SU-DHL-6 (cell line): ENCODE data around the gene RNASET2.

Experiments
- H2AFZ ChIP-seq: fragments of 200-600 bp; sonication (generic); 2 replicates; pipeline ENCODE4 v1.6.1; 2014; ENCODE audit warnings: low read depth, mild to moderate bottlenecking, moderate library complexity, mixed read lengths, antibody characterized with exemption, low read length; ENCODE audit not compliant: severe bottlenecking
- H3F3A ChIP-seq: fragments of 200-600 bp; shearing (Covaris generic); 2 replicates; pipeline ENCODE4 v1.6.0; 2016; ENCODE audit warnings: antibody characterized with exemption, mild to moderate bottlenecking; ENCODE audit not compliant: insufficient read depth
- H3K27ac ChIP-seq: fragments of 200-600 bp; sonication (generic); 2 replicates; pipeline ENCODE4 v1.5.1; 2016; ENCODE audit warnings: low read depth, mild to moderate bottlenecking, low read length, moderate library complexity, mixed read lengths
- H3K27me3 ChIP-seq: fragments of 200-600 bp; sonication (generic), shearing (Covaris generic); 2 replicates; pipeline ENCODE4 v1.6.0; 2014; ENCODE audit warnings: mild to moderate bottlenecking, low read length
- H3K36me3 ChIP-seq: fragments of 200-600 bp; sonication (generic); 2 replicates; pipeline ENCODE4 v1.6.1; 2014; ENCODE audit warnings: mild to moderate bottlenecking, low read length, mixed read lengths
- H3K4me2 ChIP-seq: fragments of 300-600, 200-600 bp; shearing (Covaris generic), sonication (generic); 2 replicates; pipeline ENCODE4 v1.6.0; 2014; ENCODE audit warnings: low read length, low read depth, mild to moderate bottlenecking; ENCODE audit not compliant: poor library complexity, severe bottlenecking
- H3K4me3 ChIP-seq: fragments of 200-600 bp; sonication (generic); 2 replicates; pipeline ENCODE4 v1.5.1; 2014; ENCODE audit warnings: antibody characterized with exemption, low read length, mild to moderate bottlenecking, mixed read lengths; ENCODE audit not compliant: insufficient read depth, poor library complexity, severe bottlenecking
- H3K79me2 ChIP-seq: fragments of 200-600 bp; sonication (generic); 2 replicates; pipeline ENCODE4 v1.6.1; 2014; ENCODE audit warnings: mild to moderate bottlenecking, low read length, moderate library complexity; ENCODE audit not compliant: insufficient read depth
- H3K9ac ChIP-seq: fragments of 200-600 bp; sonication (generic); 2 replicates; pipeline ENCODE4 v1.7.0; 2014; ENCODE audit warnings: mild to moderate bottlenecking, low read length
- H3K9me2 ChIP-seq: fragments of 200-600 bp; sonication (generic); replicated peaks from 2 replicates; pipeline ENCODE4 v1.6.1; 2014; ENCODE audit warnings: low read length; ENCODE audit not compliant: insufficient read depth
- H3K9me3 ChIP-seq: fragments of 200-600 bp; sonication (generic); 2 replicates; pipeline ENCODE4 v1.6.1; 2014; ENCODE audit warnings: low read length, mixed read lengths; ENCODE audit not compliant: insufficient read depth
- H4K20me1 ChIP-seq: fragments of 200-600 bp; sonication (generic); 2 replicates; pipeline ENCODE4 v1.6.1; 2014; ENCODE audit warnings: low read depth, mild to moderate bottlenecking, antibody characterized with exemption, low read length, moderate library complexity, mixed read lengths
- EZH2phosphoT487 ChIP-seq: fragments of 200-600 bp; sonication (generic), shearing (Covaris generic); conservative IDR thresholded peaks from 2 replicates; pipeline ENCODE4 v1.6.1; 2018; ENCODE audit warnings: mild to moderate bottlenecking, antibody characterized with exemption, low read length, moderate library complexity, mixed read lengths
- TF ChIP-seq, protein P1 (sequence below): fragments of 200-600 bp; sonication (generic); IDR thresholded peaks from one replicate; pipeline ENCODE4 v1.5.1; 2017; ENCODE audit warnings: antibody characterized with exemption, mild to moderate bottlenecking, low read length, moderate library complexity; ENCODE audit not compliant: insufficient read depth, poor library complexity, severe bottlenecking

Gene RNASET2

GRCh38 chr6:166927240-166927934 is 29.0 kb downstream of the RNASET2 start:
- no peak overlapping the region for H3K4me2 ChIP-seq
- no peaks in the 10 kb centered on the region for H3F3A ChIP-seq
- H3K79me2 ChIP-seq: no peaks in the 10 kb centered on the region
- H3K27me3 ChIP-seq: no peaks in the 10 kb centered on the region
- H3K9me3 ChIP-seq: no peaks in the 10 kb centered on the region
- no peak overlapping the region for H3K4me3 ChIP-seq
- H3K9me2 ChIP-seq: no peaks in the 10 kb centered on the region
- no peak overlapping the region for H3K27ac ChIP-seq
- TF ChIP-seq EZH2phosphoT487: no peak
- TF ChIP-seq, protein P1, sequence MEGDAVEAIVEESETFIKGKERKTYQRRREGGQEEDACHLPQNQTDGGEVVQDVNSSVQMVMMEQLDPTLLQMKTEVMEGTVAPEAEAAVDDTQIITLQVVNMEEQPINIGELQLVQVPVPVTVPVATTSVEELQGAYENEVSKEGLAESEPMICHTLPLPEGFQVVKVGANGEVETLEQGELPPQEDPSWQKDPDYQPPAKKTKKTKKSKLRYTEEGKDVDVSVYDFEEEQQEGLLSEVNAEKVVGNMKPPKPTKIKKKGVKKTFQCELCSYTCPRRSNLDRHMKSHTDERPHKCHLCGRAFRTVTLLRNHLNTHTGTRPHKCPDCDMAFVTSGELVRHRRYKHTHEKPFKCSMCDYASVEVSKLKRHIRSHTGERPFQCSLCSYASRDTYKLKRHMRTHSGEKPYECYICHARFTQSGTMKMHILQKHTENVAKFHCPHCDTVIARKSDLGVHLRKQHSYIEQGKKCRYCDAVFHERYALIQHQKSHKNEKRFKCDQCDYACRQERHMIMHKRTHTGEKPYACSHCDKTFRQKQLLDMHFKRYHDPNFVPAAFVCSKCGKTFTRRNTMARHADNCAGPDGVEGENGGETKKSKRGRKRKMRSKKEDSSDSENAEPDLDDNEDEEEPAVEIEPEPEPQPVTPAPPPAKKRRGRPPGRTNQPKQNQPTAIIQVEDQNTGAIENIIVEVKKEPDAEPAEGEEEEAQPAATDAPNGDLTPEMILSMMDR: no peak
- no peak overlapping the region for H2AFZ ChIP-seq
- no peak overlapping the region for H3K9ac ChIP-seq
- no peaks in the 10 kb centered on the region for H3K36me3 ChIP-seq
- no peaks in the 10 kb centered on the region for H4K20me1 ChIP-seq

DNA sequence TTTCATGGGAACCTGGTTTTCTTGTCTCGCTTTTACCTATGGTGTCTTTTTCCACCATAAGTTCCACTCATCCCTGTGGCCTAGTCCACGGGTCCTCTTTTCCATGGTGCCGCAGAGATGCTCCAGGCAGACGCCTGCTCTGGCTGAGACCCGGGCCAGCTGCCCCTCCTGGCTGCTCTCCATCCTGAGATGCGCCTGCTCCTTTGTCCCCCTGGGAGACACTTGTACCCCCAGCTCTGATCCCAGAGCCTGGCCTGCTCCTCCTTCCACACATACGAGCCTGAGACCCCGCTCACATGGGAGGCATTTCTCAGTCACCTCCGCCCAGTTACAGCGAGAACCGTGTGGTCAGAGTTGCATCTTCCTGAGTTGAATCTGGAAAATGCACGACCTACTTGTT is 29.6 kb downstream of the RNASET2 start:
- H3K4me3 ChIP-seq: no peak overlapping the region
- H2AFZ ChIP-seq: no peak overlapping the region
- TF ChIP-seq, protein P1: no peak
- TF ChIP-seq EZH2phosphoT487: no peak
- no peak overlapping the region for H3K27ac ChIP-seq
- H4K20me1 ChIP-seq: no peaks in the 10 kb centered on the region
- H3K79me2 ChIP-seq: no peaks in the 10 kb centered on the region
- no peak overlapping the region for H3K4me2 ChIP-seq
- no peaks in the 10 kb centered on the region for H3K9me3 ChIP-seq
- no peak overlapping the region for H3K9ac ChIP-seq
- H3K36me3 ChIP-seq: no peaks in the 10 kb centered on the region
- no peaks in the 10 kb centered on the region for H3F3A ChIP-seq
- H3K9me2 ChIP-seq: no peaks in the 10 kb centered on the region
- H3K27me3 ChIP-seq: no peaks in the 10 kb centered on the region

- H3K4me3 ChIP-seq: no peak overlapping the region
- H3K36me3 ChIP-seq: no peaks in the 10 kb centered on the region
- TF ChIP-seq EZH2phosphoT487: no peak
- TF ChIP-seq, protein P1: no peak
- H3K9me2 ChIP-seq: no peaks in the 10 kb centered on the region
- no peak overlapping the region for H3K4me2 ChIP-seq
- no peak overlapping the region for H3K9ac ChIP-seq
- no peaks in the 10 kb centered on the region for H4K20me1 ChIP-seq
- H3K79me2 ChIP-seq: no peaks in the 10 kb centered on the region
- H3K27ac ChIP-seq: no peak overlapping the region
- no peak overlapping the region for H2AFZ ChIP-seq
- H3F3A ChIP-seq: no peaks in the 10 kb centered on the region
- no peaks in the 10 kb centered on the region for H3K9me3 ChIP-seq
- no peaks in the 10 kb centered on the region for H3K27me3 ChIP-seq
These were observed 31.0 kb downstream of the RNASET2 start for GRCh38 chr6:166925141-166925996.
